HCT116 (cell line): ENCODE data around the gene PFKFB3. TPM values are rescaled to one million over a fixed set of nuclear protein-coding genes. Genes with fewer than 3 reads are reported as not detected.

Experiments
- ATAC-seq: fragments of 200-7000 bp; cut with Tn5 transposase; 2 replicates; pipeline ENCODE4 v1.9.1; 2020; ENCODE audit warnings: mild to moderate bottlenecking, moderate library complexity
- BruUV-seq: library from RNA; stranded (reverse); fragments of 400-500 nt; replicated peaks from 2 replicates; lab custom pipeline; 2021; lab: Mats Ljungman, UMichigan
- CTCF ChIA-PET: fragments of 300-600 bp; sonication (Branson Sonifier 250); formaldehyde crosslinking; loops from one replicate; lab custom pipeline; 2021; ENCODE audit warnings: antibody characterized with exemption; lab: Charles Lee
- POLR2A ChIA-PET: fragments of 300-600, 350-600 bp; sonication (Branson Sonifier 250); formaldehyde crosslinking; loops from one replicate; lab custom pipeline; 2021; ENCODE audit warnings: antibody characterized with exemption; lab: Charles Lee
- RAD21 ChIA-PET, 2 experiments: fragments of 300-600 bp; sonication (Branson Sonifier 250); formaldehyde crosslinking; loops; one replicate each; lab custom pipeline; 2023; ENCODE audit warnings: low total read pairs in 2 of 2; ENCODE audit not compliant: uncharacterized antibody in 2 of 2, unreplicated experiment in 2 of 2, low non-redundant PET in 1 of 2; lab: Charles Lee
- DNase-seq: peaks from one replicate; pipeline ENCODE4 v3.0.0-alpha.2; 2010; ENCODE audit warnings: low read depth, low spot score
- H2AFZ ChIP-seq: fragments of 200-600 bp; shearing (Covaris generic), sonication (generic); 2 replicates; pipeline ENCODE4 v1.6.1; 2017; ENCODE audit warnings: low read depth, mixed run types, mixed read lengths, antibody characterized with exemption, low read length; ENCODE audit not compliant: poor library complexity, severe bottlenecking
- H3K27ac ChIP-seq: 2 replicates; pipeline ENCODE4 v1.5.1; 2012; ENCODE audit warnings: low read depth, low read length
- H3K27me3 ChIP-seq: fragments of 200-600 bp; sonication (generic); 2 replicates; pipeline ENCODE4 v1.6.1; 2016; ENCODE audit warnings: mixed run types, low read length, mixed read lengths; ENCODE audit not compliant: insufficient read depth
- H3K36me3 ChIP-seq, 2 experiments: fragments of 200-500 bp in 1 of 2; fragments of 200-600 bp in 1 of 2; sonication (Bioruptor generic) in 1 of 2; sonication (generic) in 1 of 2; 2 replicates each; pipeline versions ENCODE4 v1.5.1 to v1.6.1; 2014 to 2016; ENCODE audit warnings: low read length in 2 of 2, inconsistent platforms in 1 of 2, mixed read lengths in 1 of 2, mixed run types in 1 of 2; ENCODE audit not compliant: insufficient read depth in 2 of 2, control insufficient read depth in 1 of 2
- H3K4me1 ChIP-seq, 2 experiments: fragments of 200-600 bp in 1 of 2; sonication (generic) in 1 of 2; 2 replicates each; pipeline versions ENCODE4 v1.5.1 to v1.6.1; 2012 to 2017; ENCODE audit warnings: low read length in 2 of 2, inconsistent platforms in 1 of 2, mild to moderate bottlenecking in 1 of 2, mixed read lengths in 1 of 2, mixed run types in 1 of 2, moderate library complexity in 1 of 2; ENCODE audit not compliant: insufficient read depth in 2 of 2, control insufficient read depth in 1 of 2
- H3K4me2 ChIP-seq: fragments of 200-600 bp; sonication (generic); 2 replicates; pipeline ENCODE4 v1.6.1; 2017; ENCODE audit warnings: mixed run types, low read length, mixed read lengths
- H3K4me3 ChIP-seq, 2 experiments: fragments of 200-600 bp in 1 of 2; sonication (generic) in 1 of 2; replicated peaks in 1 of 2; 2 replicates each; pipeline ENCODE4 v1.5.1; 2011 to 2016; ENCODE audit warnings: low read length in 2 of 2, control low read depth in 1 of 2, low read depth in 1 of 2, mild to moderate bottlenecking in 1 of 2, mixed read lengths in 1 of 2, mixed run types in 1 of 2
- H3K79me2 ChIP-seq: fragments of 200-600 bp; sonication (generic); 2 replicates; pipeline ENCODE4 v1.6.1; 2017; ENCODE audit warnings: mild to moderate bottlenecking, mixed run types, low read length, moderate library complexity, mixed read lengths; ENCODE audit not compliant: insufficient read depth
- H3K9ac ChIP-seq: fragments of 200-600 bp; sonication (generic); 2 replicates; pipeline ENCODE4 v1.6.1; 2016; ENCODE audit warnings: low read length, mixed read lengths
- H3K9me2 ChIP-seq: fragments of 200-600 bp; sonication (generic), shearing (Covaris generic); 2 replicates; pipeline ENCODE4 v1.6.1; 2017; ENCODE audit warnings: mixed run types, mild to moderate bottlenecking, moderate library complexity; ENCODE audit not compliant: insufficient read depth
- H3K9me3 ChIP-seq, 2 experiments: fragments of 200-500 bp in 1 of 2; fragments of 200-600 bp in 1 of 2; sonication (Bioruptor generic) in 1 of 2; sonication (generic) in 1 of 2; 2 replicates each; pipeline ENCODE4 v1.6.1; 2014 to 2017; ENCODE audit warnings: low read length in 2 of 2, mixed read lengths in 2 of 2, inconsistent platforms in 1 of 2, low read depth in 1 of 2, mild to moderate bottlenecking in 1 of 2, mixed run types in 1 of 2, moderate library complexity in 1 of 2; ENCODE audit not compliant: control insufficient read depth in 1 of 2, insufficient read depth in 1 of 2
- H4K20me1 ChIP-seq: fragments of 200-600 bp; sonication (generic), shearing (Covaris generic); 2 replicates; pipeline ENCODE4 v1.6.1; 2017; ENCODE audit warnings: mixed run types, mild to moderate bottlenecking, moderate library complexity; ENCODE audit not compliant: insufficient read depth
- CBX3 ChIP-seq: IDR thresholded peaks from 2 replicates; pipeline ENCODE4 v1.6.1; 2012; ENCODE audit warnings: low read depth
- CEBPB ChIP-seq: IDR thresholded peaks from 2 replicates; pipeline ENCODE4 v1.6.1; 2012; ENCODE audit warnings: low read depth
- EZH2phosphoT487 ChIP-seq: fragments of 200-600 bp; IDR thresholded peaks from 2 replicates; pipeline ENCODE4 v1.6.1; 2018; ENCODE audit warnings: antibody characterized with exemption, borderline replicate concordance
- FOSL1 ChIP-seq: IDR thresholded peaks from 2 replicates; pipeline ENCODE4 v1.6.1; 2012; ENCODE audit warnings: low read depth
- MAX ChIP-seq: IDR thresholded peaks from 2 replicates; pipeline ENCODE4 v1.6.1; 2012
- POLR2A ChIP-seq: IDR thresholded peaks from 2 replicates; pipeline ENCODE4 v1.7.0; 2011; ENCODE audit warnings: borderline replicate concordance; ENCODE audit not compliant: insufficient read depth, insufficient read length; ENCODE audit errors: extremely low read depth
- POLR2AphosphoS5 ChIP-seq: IDR thresholded peaks from 2 replicates; pipeline ENCODE4 v1.6.1; 2011; ENCODE audit warnings: mild to moderate bottlenecking, low read depth, low read length, moderate library complexity
- RAD21 ChIP-seq: IDR thresholded peaks from 2 replicates; pipeline ENCODE4 v1.6.1; 2012; ENCODE audit warnings: low read depth, mild to moderate bottlenecking
- SRF ChIP-seq: IDR thresholded peaks from 2 replicates; pipeline ENCODE4 v1.6.1; 2012; ENCODE audit warnings: low read depth
- TCF7L2 ChIP-seq: IDR thresholded peaks from 2 replicates; pipeline ENCODE4 v1.7.0; 2011; ENCODE audit warnings: borderline replicate concordance, inconsistent platforms; ENCODE audit not compliant: insufficient read depth, insufficient read length; ENCODE audit errors: extremely low read depth
- ZNF274 ChIP-seq: fragments of 200-500 bp; sonication (Bioruptor generic); IDR thresholded peaks from 2 replicates; pipeline ENCODE4 v1.6.1; 2014; ENCODE audit warnings: mild to moderate bottlenecking, low read depth, low read length, inconsistent platforms
- intact Hi-C: fragments of 100-400 bp; cut with micrococcal nuclease; formaldehyde crosslinking; loops from 2 replicates; pipeline ENCODE4 v1.10.0; 2022
- total RNA-seq: library from RNA; stranded (reverse); gene quantifications from one replicate; pipeline ENCODE4 v1.2.1, GENCODE V29; 2021; ENCODE audit not compliant: unreplicated experiment

PFKFB3 gene
- total RNA-seq, 1 experiment from 2014 or later, result 50.8 TPM

- Histone ChIP-seq H2AFZ (no peak overlapping the region), H3K4me1 (peaks cover 0 to 6% of the 10 kb centered on the region in 2 experiments; a peak in 2 of 4 replicates), H3K27me3 (no peaks in the 10 kb centered on the region), H3K36me3 (no peaks in the 10 kb centered on the region; a peak in 1 of 4 replicates), H4K20me1 (peaks cover 9% of the 10 kb centered on the region; the same call in 1 of the 2 replicates), H3K9me3 (no peaks in the 10 kb centered on the region), H3K79me2 (peaks cover 59% of the 10 kb centered on the region), H3K9me2 (no peaks in the 10 kb centered on the region), H3K9ac (no peak overlapping the region), H3K4me2 (no peak overlapping the region), H3K4me3 (no peak overlapping the region), H3K27ac (no peak overlapping the region)
- intact Hi-C loops, result no loop called here
- TF ChIP-seq SRF (no peak), POLR2AphosphoS5 (peak; percentile 42; the same call in 1 of the 2 replicates), FOSL1 (no peak), MAX (no peak), CEBPB (no peak), CBX3 (no peak)
- POLR2A ChIA-PET, result no interaction called here
- RAD21 ChIA-PET, result no interaction called here
- DNase-seq (no peak), ATAC-seq (no peak)
- CTCF ChIA-PET, result interaction anchor here (2.0 kb wide), 1 partner anchor 223 kb away, joined by 9 read pairs; no protein-coding TSS in a partner anchor
- no TSS peak for BruUV-seq
Observed at GRCh38 chr10:6178581-6178980, 24.2 kb upstream of the PFKFB3 start.

GRCh38 chr10:6179078-6179477 is 23.7 kb upstream of the PFKFB3 start:
- ChIA-PET RAD21 (no interaction called here), POLR2A (no interaction called here), CTCF (interaction anchor here (2.0 kb wide), 1 partner anchor 223 kb away, joined by 9 read pairs; no protein-coding TSS in a partner anchor)
- Histone ChIP-seq H4K20me1 (peaks cover 9% of the 10 kb centered on the region; the same call in 1 of the 2 replicates), H2AFZ (no peak overlapping the region), H3K9me3 (no peaks in the 10 kb centered on the region), H3K4me1 (peaks cover 0 to 6% of the 10 kb centered on the region in 2 experiments; a peak in 2 of 4 replicates), H3K9me2 (no peaks in the 10 kb centered on the region), H3K36me3 (no peaks in the 10 kb centered on the region; a peak in 1 of 4 replicates), H3K4me2 (no peak overlapping the region), H3K79me2 (peaks cover 54% of the 10 kb centered on the region), H3K9ac (no peak overlapping the region), H3K4me3 (no peak overlapping the region), H3K27ac (no peak overlapping the region), H3K27me3 (no peaks in the 10 kb centered on the region)
- ATAC-seq (no peak), DNase-seq (no peak)
- BruUV-seq, result no TSS peak
- TF ChIP-seq FOSL1 (no peak), RAD21 (no peak), CEBPB (no peak), TCF7L2 (no peak), POLR2A (no peak), MAX (no peak), ZNF274 (no peak), EZH2phosphoT487 (no peak)
- intact Hi-C loops, result no loop called here
